HAP-1 (cell line): ENCODE measurements around the gene NSRP1.
"Not testable (repeated sequence)": the region's sequence is repeated elsewhere in the genome, so short reads cannot be mapped to it uniquely, and the experiment has no call there.

Experiments used
- DNase-seq, 2 experiments: peaks; one replicate each; pipeline ENCODE4 v3.0.0-alpha.2; 2016 to 2020; ENCODE audit warnings: low spot score in 2 of 2
- H3K27me3 ChIP-seq: fragments of 250-450 bp; sonication (Bioruptor Pico); 2 replicates; pipeline ENCODE4 v1.5.1; 2020; ENCODE audit warnings: low read depth, mild to moderate bottlenecking, moderate library complexity
- H3K36me3 ChIP-seq: fragments of 250-450 bp; sonication (Bioruptor Pico); replicated peaks from 2 replicates; pipeline ENCODE4 v1.5.1; 2020; ENCODE audit warnings: mild to moderate bottlenecking
- H3K4me1 ChIP-seq: fragments of 250-450 bp; sonication (Bioruptor Pico); 2 replicates; pipeline ENCODE4 v1.5.1; 2020; ENCODE audit warnings: mild to moderate bottlenecking
- H3K4me3 ChIP-seq: fragments of 250-450 bp; sonication (Bioruptor Pico); 2 replicates; pipeline ENCODE4 v1.5.1; 2020; ENCODE audit warnings: mild to moderate bottlenecking, moderate library complexity
- H3K9me3 ChIP-seq: fragments of 250-450 bp; sonication (Bioruptor Pico); 2 replicates; pipeline ENCODE4 v1.5.1; 2020; ENCODE audit warnings: mild to moderate bottlenecking, moderate library complexity
- in situ Hi-C: fragments of 300-500 bp; cut with MboI; formaldehyde crosslinking; loops from 3 replicates; pipeline ENCODE4 v1.14.3; 2020; ENCODE audit warnings: low sequenced_read_pairs, inconsistent platforms, mixed read lengths

The NSRP1 gene

DNA sequence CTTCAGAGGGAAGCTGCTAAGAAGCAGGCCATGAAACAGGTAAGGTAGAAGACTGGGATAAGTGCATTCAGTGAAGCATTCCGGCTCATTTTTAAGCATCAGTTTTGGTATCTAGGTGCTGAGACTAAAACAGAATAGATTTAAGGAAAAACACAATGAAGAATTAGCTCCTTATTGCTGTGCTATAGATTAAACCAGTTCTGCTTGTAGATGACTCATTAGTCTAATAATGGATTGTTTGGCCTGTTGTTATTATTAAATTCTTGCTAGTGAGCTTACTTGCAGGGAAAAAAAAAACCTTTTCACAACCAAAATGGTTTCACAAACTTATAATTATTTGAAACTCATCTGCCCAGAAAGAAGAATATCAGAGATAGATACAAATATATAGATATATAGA is 55.9 kb downstream of the NSRP1 start:
- H3K9me3 ChIP-seq = no peaks in the 10 kb centered on the region
- in situ Hi-C loops = no loop called here
- no peaks in the 10 kb centered on the region for H3K27me3 ChIP-seq
- H3K36me3 ChIP-seq = peaks cover 30% of the 10 kb centered on the region
- no peaks in the 10 kb centered on the region for H3K4me1 ChIP-seq
- no peak for DNase-seq
- H3K4me3 ChIP-seq = no peak overlapping the region

- DNase-seq = no peak
- in situ Hi-C loops = no loop called here
- Histone ChIP-seq H3K4me3 (no peak overlapping the region), H3K4me1 (0 out of 2 replicates have a peak, but pooled peaks cover 4% of the 10 kb centered on the region), H3K27me3 (no peaks in the 10 kb centered on the region), H3K9me3 (no peaks in the 10 kb centered on the region), H3K36me3 (peaks cover 37% of the 10 kb centered on the region)
Measured at GRCh38 chr17:30173649-30174048, 57.0 kb downstream of the NSRP1 start.

DNA sequence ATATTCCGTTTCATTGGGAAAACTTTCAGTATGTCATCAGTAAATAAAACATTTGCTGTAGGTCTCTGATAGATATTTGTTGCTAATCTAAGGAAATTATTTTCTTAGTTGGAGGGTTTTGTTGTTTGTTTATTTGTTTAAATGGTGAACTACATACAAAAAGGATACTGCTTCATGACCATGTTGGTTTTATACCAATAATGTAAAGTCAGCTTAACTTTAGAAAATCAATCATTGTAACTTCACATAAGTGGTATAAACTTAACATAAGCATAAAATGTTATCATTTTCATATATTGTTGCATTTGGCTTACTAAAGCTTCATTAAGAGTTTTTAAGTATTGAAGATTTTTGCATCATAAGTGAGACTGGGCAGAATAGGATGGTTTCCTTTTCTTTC is 57.9 kb downstream of the NSRP1 start:
- H3K27me3 ChIP-seq = no peaks in the 10 kb centered on the region
- H3K9me3 ChIP-seq = no peaks in the 10 kb centered on the region
- no peak for DNase-seq
- H3K36me3 ChIP-seq = peaks cover 43% of the 10 kb centered on the region
- in situ Hi-C loops = no loop called here
- no peak overlapping the region for H3K4me3 ChIP-seq
- H3K4me1 ChIP-seq = 0 out of 2 replicates have a peak, but pooled peaks cover 4% of the 10 kb centered on the region

GRCh38 chr17:30176855-30177254 is 60.2 kb downstream of the NSRP1 start:
- Histone ChIP-seq H3K4me3 (no peak overlapping the region), H3K27me3 (no peaks in the 10 kb centered on the region), H3K4me1 (0 out of 2 replicates have a peak, but pooled peaks cover 4% of the 10 kb centered on the region), H3K9me3 (no peaks in the 10 kb centered on the region), H3K36me3 (peaks cover 62% of the 10 kb centered on the region)
- in situ Hi-C loops = no loop called here
- DNase-seq = no peak

GRCh38 chr17:30186761-30187160 is 70.1 kb downstream of the NSRP1 start:
- H3K9me3 ChIP-seq = no peaks in the 10 kb centered on the region
- no peak for DNase-seq
- no peak overlapping the region for H3K4me3 ChIP-seq
- no peaks in the 10 kb centered on the region for H3K4me1 ChIP-seq
- H3K36me3 ChIP-seq = peaks cover 44% of the 10 kb centered on the region
- no peaks in the 10 kb centered on the region for H3K27me3 ChIP-seq
- in situ Hi-C loops = no loop called here

DNA sequence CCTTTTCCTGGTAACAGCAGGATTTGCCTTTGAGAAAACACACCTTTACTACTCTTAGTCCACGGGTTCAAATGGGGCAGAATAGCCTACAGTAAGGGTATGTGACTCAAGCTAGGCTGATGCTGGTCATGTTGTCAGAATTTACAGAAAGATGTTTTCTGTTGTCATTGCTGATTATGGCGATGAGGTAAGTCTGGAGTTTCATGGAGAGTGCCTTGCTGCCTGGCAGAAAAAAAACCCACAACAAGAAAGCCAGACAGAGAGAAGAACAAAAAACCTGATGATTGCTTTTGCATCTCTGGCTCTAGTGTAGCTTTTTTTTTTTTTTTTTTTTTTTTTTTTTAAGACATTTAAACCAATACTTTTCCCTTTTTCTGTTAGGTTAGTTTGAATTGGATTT is 71.0 kb downstream of the NSRP1 start:
- no peaks in the 10 kb centered on the region for H3K4me1 ChIP-seq
- peaks cover 36% of the 10 kb centered on the region for H3K36me3 ChIP-seq

DNA sequence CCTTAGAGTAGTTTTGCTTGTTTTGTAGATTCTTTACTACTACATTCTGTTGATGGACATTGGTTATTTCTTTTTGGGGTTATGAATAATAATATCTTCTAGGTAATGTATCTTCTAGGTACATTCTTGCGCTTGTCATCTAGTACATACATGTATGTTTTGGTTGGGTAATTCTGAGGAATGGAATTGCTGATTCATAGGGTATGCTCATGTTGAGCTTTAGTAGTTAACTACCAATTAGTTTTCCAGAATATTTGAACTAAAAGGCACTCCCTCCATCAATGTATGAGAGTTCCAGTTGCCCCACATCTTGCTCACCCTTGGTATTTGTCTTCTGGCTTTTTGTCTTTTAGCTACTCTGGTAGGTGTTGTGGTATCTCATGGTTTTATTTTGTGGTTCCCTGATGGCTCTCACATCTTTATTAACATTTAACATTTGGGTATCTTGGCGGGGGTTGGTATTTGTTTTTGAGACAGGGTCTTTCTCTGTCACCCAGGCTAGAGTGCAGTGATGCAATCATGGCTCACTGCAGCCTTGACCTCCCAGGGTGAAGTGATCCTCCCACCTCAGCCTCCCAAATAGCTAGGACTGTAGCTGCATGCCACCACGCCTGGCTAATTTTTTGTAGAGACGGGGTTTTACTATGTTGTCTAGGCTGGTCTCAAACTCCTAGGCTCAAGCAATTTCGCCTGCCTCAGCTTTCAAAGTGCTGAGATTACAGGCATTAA is 71.8 kb downstream of the NSRP1 start:
- Histone ChIP-seq H3K4me3 (no peak overlapping the region), H3K36me3 (peaks cover 28% of the 10 kb centered on the region), H3K9me3 (no peaks in the 10 kb centered on the region), H3K27me3 (no peaks in the 10 kb centered on the region), H3K4me1 (no peaks in the 10 kb centered on the region)
- in situ Hi-C loops = no loop called here
- no peak for DNase-seq

More for the DNA sequence above, 71.0 kb downstream of the NSRP1 start:
- H3K27me3 ChIP-seq = no peaks in the 10 kb centered on the region
- no peak overlapping the region for H3K4me3 ChIP-seq
- no peaks in the 10 kb centered on the region for H3K9me3 ChIP-seq
- no peak for DNase-seq
- in situ Hi-C loops = no loop called here

GRCh38 chr17:30191072-30191471 is 74.5 kb downstream of the NSRP1 start:
- Histone ChIP-seq H3K36me3 (peaks cover 2% of the 10 kb centered on the region; the same call in 1 of the 2 replicates), H3K9me3 (no peaks in the 10 kb centered on the region), H3K27me3 (no peaks in the 10 kb centered on the region), H3K4me1 (no peaks in the 10 kb centered on the region), H3K4me3 (no peak overlapping the region)
- in situ Hi-C loops = no loop called here
- DNase-seq = no peak

DNA sequence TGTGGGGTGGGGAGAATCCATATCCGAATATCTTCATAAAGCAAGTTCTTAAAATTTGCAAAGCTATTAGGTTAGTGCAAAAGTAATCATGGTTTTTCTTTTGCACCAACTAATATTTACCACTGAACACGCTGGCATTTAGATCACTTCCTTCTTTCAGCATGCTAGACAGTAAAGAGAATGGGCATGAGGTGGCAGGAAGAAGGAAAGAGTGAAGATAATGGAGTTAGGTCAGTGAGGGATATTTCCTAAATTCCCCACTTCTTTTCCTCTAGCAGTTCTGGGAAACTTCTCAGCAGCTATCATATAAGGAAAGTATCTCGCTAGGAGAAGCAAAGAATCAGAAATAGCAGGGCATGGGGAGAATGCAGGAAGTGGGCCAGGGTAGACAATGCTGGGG is 79.9 kb downstream of the NSRP1 start:
- H3K27me3 ChIP-seq = no peaks in the 10 kb centered on the region
- no peak for DNase-seq
- H3K36me3 ChIP-seq = no peaks in the 10 kb centered on the region
- no peaks in the 10 kb centered on the region for H3K4me1 ChIP-seq
- H3K9me3 ChIP-seq = no peaks in the 10 kb centered on the region
- H3K4me3 ChIP-seq = no peak overlapping the region
- in situ Hi-C loops = no loop called here

- no peak for DNase-seq
- in situ Hi-C loops = no loop called here
- Histone ChIP-seq H3K9me3 (no peaks in the 10 kb centered on the region), H3K4me1 (no peaks in the 10 kb centered on the region), H3K27me3 (no peaks in the 10 kb centered on the region), H3K36me3 (no peaks in the 10 kb centered on the region), H3K4me3 (no peak overlapping the region)
Measured at GRCh38 chr17:30197416-30197815, 80.8 kb downstream of the NSRP1 start.

DNA sequence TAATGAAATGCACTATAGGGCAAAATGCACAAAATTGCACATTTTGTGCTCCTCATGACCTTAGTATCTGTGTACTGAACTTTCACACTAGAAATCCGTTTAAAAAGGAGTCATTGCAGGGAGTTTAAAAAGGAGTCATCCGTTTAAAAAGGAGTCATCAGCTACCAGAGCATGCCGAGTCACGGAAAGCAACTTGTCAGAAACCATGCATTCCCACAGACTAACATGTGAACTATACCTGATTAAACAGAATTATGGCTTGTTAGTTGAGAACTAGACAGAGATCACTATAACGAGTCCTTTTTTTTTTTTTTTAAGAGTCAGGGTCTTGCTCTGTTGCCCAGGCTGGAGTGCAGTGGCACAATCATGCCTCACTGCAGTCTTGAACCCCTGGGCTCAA is 83.0 kb downstream of the NSRP1 start:
- no peak for DNase-seq
- H3K4me1 ChIP-seq = no peaks in the 10 kb centered on the region
- no peaks in the 10 kb centered on the region for H3K27me3 ChIP-seq
- no peaks in the 10 kb centered on the region for H3K9me3 ChIP-seq
- H3K36me3 ChIP-seq = no peaks in the 10 kb centered on the region
- in situ Hi-C loops = no loop called here
- H3K4me3 ChIP-seq = no peak overlapping the region

- Histone ChIP-seq H3K4me3 (no peak overlapping the region), H3K4me1 (no peaks in the 10 kb centered on the region), H3K27me3 (no peaks in the 10 kb centered on the region), H3K9me3 (no peaks in the 10 kb centered on the region), H3K36me3 (no peaks in the 10 kb centered on the region)
- DNase-seq = no peak
- in situ Hi-C loops = no loop called here
Measured at GRCh38 chr17:30200106-30200505, 83.5 kb downstream of the NSRP1 start.

- in situ Hi-C loops, H3K4me1 ChIP-seq, DNase-seq, H3K36me3 ChIP-seq, H3K27me3 ChIP-seq, H3K9me3 ChIP-seq, H3K4me3 ChIP-seq: not testable (repeated sequence)
Measured at GRCh38 chr17:30200656-30201055, 84.0 kb downstream of the NSRP1 start.

DNA sequence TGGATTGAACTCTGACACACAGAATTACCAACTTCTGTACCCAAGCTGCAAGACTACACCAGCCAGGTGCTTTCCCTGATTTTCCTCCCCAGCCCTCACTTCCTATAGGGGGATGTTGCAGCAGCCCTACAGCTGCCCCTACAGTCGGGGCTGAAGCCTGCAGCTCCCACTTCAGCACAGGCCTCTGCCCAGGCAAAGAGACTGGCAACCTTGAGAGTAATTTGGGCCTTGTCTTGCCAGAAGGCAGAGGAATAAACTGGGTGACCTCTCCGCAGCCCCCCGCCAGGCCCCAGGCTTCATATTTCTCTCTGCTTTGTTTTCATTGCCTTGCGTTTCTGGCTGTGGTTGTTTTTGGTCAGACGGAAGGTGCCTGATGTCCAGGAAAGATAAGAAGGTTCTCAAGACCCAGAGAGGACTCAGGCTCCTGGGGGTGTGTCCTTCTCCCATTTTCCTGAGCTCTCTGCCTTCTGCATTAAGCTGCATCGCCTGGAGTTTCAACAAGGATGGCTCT is 86.9 kb downstream of the NSRP1 start:
- H3K9me3 ChIP-seq = no peaks in the 10 kb centered on the region
- no peaks in the 10 kb centered on the region for H3K36me3 ChIP-seq
- H3K27me3 ChIP-seq = no peaks in the 10 kb centered on the region
- in situ Hi-C loops = no loop called here
- H3K4me3 ChIP-seq = no peak overlapping the region
- no peaks in the 10 kb centered on the region for H3K4me1 ChIP-seq
- no peak for DNase-seq

GRCh38 chr17:30207655-30208054 is 91.0 kb downstream of the NSRP1 start:
- H3K27me3 ChIP-seq = no peaks in the 10 kb centered on the region
- H3K4me3 ChIP-seq = no peak overlapping the region
- H3K9me3 ChIP-seq = no peaks in the 10 kb centered on the region
- no peaks in the 10 kb centered on the region for H3K4me1 ChIP-seq
- no peak for DNase-seq
- H3K36me3 ChIP-seq = no peaks in the 10 kb centered on the region
- in situ Hi-C loops = no loop called here
